Measurements from ENCODE around the gene ALG8. TPM values are rescaled to one million over a fixed set of nuclear protein-coding genes. Genes with fewer than 3 reads are reported as not detected.

ALG8 gene
- total and polyA plus RNA-seq, 8 donors, result 10.8 to 29.0 (median 17.8) TPM

- ATAC-seq, result peak; percentile 13 to 25 (median 20)
- Histone ChIP-seq H3K36me3 (no peaks in the 10 kb centered on the region), H3K27ac (peak overlapping the region; percentile 2 to 63 (median 50)), H3K4me1 (peaks cover 0 to 8% (median 0%) of the 10 kb centered on the region in 3 donors), H3K27me3 (no peaks in the 10 kb centered on the region), H3K9me3 (no peaks in the 10 kb centered on the region), H3K4me3 (peak overlapping the region; percentile 64 to 82 (median 66))
- DNase-seq, result peak in 1 of 6 donors; percentile 19
- no peak for TF ChIP-seq CTCF (IDR thresholded peaks at IDR 0.05)
- 18% methylated on average over 12 of the region's 12 CpGs for WGBS, 2 donors
- FAIRE-seq, result no peak
- intact Hi-C loops (cut with DNase I), result no loop called here
Measured at GRCh38 chr11:78138694-78139421, 568 bp downstream of the ALG8 start.

- Histone ChIP-seq H3K27me3 (no peaks in the 10 kb centered on the region), H3K4me3 (peak overlapping the region in 1 of 4 donors; percentile 82), H3K4me1 (peaks cover 0 to 8% (median 0%) of the 10 kb centered on the region in 3 donors), H3K36me3 (no peaks in the 10 kb centered on the region), H3K27ac (no peak overlapping the region), H3K9me3 (no peaks in the 10 kb centered on the region)
- DNase-seq, result no peak
- intact Hi-C loops (cut with DNase I), result no loop called here
- FAIRE-seq, result no peak
- ATAC-seq, result no peak
- 91 to 95% methylated on average over 4 of the region's 4 CpGs for WGBS, 2 donors
- no peak for TF ChIP-seq CTCF (IDR thresholded peaks at IDR 0.05)
Measured at GRCh38 chr11:78138291-78138690, 1.1 kb downstream of the ALG8 start.

- Histone ChIP-seq H3K4me3 (no peak overlapping the region), H3K27ac (no peak overlapping the region), H3K36me3 (no peaks in the 10 kb centered on the region), H3K27me3 (no peaks in the 10 kb centered on the region), H3K4me1 (no peaks in the 10 kb centered on the region), H3K9me3 (no peaks in the 10 kb centered on the region)
- WGBS, 2 donors, result 55 to 56% methylated on average over 2 of the region's 2 CpGs
- no peak for TF ChIP-seq CTCF (IDR thresholded peaks at IDR 0.05)
- ATAC-seq, result peak in 2 of 4 donors; percentile 24 to 88
- FAIRE-seq, result no peak
- no peak for DNase-seq
- intact Hi-C loops (cut with DNase I), result no loop called here
Measured at GRCh38 chr11:78132475-78132874, 7.0 kb downstream of the ALG8 start.

- no peaks in the 10 kb centered on the region for H3K27me3 ChIP-seq
- DNase-seq, result no peak
- intact Hi-C loops (cut with DNase I), result no loop called here
- H3K27ac ChIP-seq, result no peak overlapping the region
- H3K4me1 ChIP-seq, result no peaks in the 10 kb centered on the region
- H3K36me3 ChIP-seq, result no peaks in the 10 kb centered on the region
- TF ChIP-seq CTCF (IDR thresholded peaks at IDR 0.05), result no peak
- WGBS, 2 donors, result 54 to 70% methylated on average over 3 of the region's 3 CpGs
- ATAC-seq, result peak in 1 of 4 donors; percentile 24
- no peak for FAIRE-seq
- no peak overlapping the region for H3K4me3 ChIP-seq
- H3K9me3 ChIP-seq, result no peaks in the 10 kb centered on the region
Measured at GRCh38 chr11:78131956-78132355, 7.5 kb downstream of the ALG8 start.

GRCh38 chr11:78127403-78127802 is 12.0 kb downstream of the ALG8 start:
- 97 to 99% methylated on average over 3 of the region's 3 CpGs for WGBS, 2 donors
- H3K4me1 ChIP-seq, result no peaks in the 10 kb centered on the region
- intact Hi-C loops (cut with DNase I), result no loop called here
- H3K27ac ChIP-seq, result no peak overlapping the region
- FAIRE-seq (no peak), DNase-seq (no peak), ATAC-seq (no peak)
- no peaks in the 10 kb centered on the region for H3K9me3 ChIP-seq
- H3K4me3 ChIP-seq, result no peak overlapping the region
- no peaks in the 10 kb centered on the region for H3K36me3 ChIP-seq
- no peak for TF ChIP-seq CTCF (IDR thresholded peaks at IDR 0.05)
- H3K27me3 ChIP-seq, result no peaks in the 10 kb centered on the region
